Epidermal melanocyte (primary cell): ENCODE results near the gene OSBPL7.
A peak's percentile ranks its signal among the peaks of the same experiment; 100 is the strongest.

Experiments used
- DNase-seq: peaks from one replicate; pipeline ENCODE4 v3.0.0; 2011; ENCODE audit warnings: low spot score; ENCODE audit not compliant: insufficient read length

Gene OSBPL7

DNA sequence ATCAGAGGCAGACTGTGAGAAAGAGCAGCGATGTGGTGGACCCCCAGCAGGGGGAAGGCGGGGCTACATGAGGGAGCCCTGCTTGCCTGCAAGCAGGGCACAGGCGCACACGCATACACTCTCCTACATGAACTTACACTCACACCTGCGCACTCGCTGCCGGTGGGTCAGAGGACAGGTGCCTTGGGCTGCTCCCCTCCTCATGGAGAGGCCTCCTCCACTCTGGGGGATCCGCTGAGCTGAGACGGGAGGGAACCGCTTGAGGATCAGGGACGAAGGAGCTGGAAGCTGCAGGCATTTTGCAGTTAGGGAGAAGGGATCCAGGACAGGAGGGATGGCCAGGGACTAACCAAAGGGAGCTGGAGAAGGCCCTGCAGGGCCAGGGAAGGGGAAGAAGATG, 14.2 kb downstream of the OSBPL7 start:
- DNase-seq = no peak

DNA sequence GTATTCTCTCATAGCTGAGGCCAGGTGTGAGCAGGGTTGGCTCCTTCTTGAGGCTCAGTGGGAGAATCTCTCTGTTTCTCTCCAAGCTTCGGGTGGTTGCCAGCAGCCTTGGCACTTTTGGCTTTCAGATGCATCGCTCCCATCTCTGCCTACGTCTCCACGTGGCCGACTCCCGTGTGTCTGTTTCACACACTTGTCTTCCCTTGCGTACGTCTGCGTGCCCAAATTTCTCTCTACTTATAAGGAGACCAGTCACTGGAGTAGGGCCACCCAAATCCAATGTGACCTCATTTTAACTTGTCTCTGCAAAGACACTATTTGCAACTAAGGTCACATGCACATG, 14.7 kb downstream of the OSBPL7 start:
- DNase-seq = no peak

DNA sequence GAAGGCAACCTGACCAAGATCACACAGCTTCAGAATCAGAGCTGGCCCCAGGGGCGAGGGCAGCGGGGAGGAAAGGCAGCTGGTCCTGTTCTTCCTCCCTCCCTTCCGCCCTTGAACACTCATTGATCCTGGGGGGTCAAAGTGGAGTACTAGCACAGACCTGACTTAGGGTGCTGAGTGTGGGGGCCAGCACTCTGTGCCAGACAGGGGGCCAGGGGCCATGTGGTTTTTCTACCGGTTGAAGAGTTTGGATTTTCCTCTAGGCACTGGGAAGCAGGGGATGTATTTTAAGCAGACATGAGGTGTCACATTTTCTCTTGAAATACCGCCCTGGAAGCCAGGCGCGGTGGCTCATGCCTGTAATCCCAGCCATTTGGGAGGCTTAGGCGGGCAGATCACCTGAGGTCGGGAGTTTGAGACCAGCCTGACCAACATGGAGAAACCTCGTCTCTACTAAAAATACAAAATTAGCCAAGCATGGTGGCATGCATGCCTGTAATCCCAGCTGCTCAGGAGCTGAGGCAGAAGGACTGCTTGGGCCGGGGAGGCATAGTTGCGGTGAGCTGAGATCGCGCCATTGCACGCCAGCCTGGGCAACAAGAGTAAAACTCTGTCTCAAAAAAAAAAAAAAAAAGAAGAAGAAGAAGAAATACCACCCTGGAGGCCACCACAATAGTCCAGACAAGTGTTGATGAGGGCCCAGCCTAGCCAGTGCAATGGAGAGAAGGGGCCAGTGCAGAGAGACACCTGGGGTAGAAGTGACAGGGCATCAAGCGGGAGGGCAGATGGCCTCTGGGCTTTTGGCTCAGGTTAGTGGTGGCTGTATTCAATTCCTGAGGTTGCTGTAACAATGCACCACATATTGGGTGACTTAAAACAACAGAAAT, 15.3 kb downstream of the OSBPL7 start:
- no peak for DNase-seq

DNA sequence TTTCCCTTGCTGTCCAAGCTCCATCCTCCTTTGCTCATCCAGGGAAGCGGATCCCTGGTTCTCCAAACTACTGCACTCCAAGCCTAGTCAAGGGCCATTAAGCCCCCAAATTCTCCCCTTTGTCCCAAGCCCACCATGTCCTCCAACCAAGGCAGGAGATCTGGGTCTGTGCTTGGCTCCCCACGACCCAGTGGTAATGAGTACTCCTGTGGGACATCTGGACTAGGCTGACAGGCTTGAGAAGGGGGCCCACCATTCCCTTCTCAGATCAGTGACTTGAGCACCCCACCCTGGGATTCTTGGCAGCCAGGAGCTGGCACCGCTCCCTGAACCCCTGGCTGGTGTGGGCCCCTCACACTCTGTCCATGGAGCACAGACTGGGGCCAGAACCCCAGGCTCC, 17.1 kb downstream of the OSBPL7 start:
- no peak for DNase-seq

DNA sequence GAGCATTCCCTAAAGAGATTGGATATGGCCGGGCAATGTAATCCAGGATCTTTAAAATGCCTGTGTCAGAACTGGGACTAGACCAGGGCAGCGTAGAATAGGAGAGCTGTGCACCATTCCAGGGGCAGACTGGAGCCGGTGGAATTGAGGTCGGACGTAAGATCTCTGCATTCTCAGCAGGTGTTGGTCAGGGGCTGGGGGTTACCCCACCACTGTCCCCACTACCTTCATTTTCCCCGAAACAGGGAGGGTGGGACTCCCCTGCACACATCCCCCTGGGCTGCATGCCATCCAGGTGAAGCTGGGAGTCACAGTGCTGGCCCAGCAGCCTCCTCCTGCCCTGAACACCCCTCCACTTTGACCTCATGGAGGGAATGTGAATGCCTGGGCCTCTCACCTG, 17.8 kb downstream of the OSBPL7 start:
- no peak for DNase-seq

DNA sequence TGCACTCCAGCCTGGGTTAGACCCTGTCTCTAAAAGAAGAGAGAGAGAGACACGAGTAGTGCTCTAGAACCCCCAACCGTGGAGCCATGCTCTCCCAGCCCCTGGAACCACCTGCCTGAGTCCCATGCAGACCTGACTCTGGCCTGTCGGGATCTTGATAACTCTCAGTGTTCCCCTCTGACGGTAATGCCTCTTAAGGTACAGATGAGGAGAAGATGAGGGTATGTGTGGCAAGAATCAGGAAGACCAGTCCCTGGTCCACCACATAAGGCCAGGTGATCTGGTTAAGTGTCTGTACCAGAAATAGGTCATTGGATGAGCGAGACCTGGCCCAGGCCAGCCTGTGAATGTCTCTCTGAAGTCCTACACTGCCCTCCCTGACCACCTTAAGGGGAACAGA, 18.4 kb downstream of the OSBPL7 start:
- no peak for DNase-seq

DNA sequence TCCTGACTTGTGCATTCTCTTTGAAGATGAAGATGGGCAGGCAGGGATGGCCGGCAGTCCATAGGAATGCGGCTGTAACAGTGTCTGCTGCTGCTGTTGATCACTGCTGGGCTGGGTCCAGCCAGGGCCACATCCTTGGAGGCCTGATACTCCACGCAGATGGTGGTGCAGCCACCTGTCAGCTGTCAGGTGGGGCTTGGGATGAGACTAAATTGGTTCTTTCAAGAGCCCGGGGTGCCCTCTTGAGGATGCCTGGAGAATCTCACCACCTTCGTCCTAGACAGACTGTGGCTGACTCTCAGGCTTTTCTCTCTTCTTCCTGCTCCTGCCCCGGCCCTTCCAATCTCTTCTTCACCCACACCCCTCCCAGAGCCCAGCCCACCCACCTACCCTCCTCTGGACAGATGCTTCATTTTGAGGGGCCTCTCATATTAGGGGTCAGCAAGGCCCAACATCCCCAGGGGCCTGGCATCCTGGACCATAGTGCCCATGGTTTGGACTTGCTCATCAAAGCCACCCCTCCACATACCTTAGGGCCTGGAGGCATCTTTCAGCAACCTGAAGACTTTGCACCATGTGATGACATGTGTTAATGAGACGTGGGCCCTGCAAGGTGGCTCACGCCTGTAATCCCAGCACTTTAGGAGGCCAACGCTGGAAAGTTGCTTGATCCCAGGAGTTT, 19.1 kb downstream of the OSBPL7 start:
- DNase-seq = no peak

DNA sequence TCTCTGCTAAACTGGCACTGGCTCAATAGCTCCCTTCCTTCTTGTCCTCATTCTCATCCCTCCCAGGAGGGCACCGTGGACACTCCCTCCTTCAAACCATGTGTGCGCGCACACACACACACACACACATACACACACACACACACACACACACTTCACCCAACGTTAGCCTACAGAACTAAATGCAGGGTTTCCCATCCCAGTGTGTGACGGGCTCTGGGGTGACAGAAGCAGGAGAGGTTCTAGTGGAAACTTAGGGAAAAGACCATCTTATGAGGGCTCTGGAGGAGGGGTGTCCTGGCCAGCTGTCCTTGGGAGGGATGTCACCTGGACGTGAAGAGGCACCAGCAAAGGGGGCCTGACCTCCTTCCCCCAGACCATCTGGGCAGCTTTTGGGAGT, 19.7 kb downstream of the OSBPL7 start:
- no peak for DNase-seq

DNA sequence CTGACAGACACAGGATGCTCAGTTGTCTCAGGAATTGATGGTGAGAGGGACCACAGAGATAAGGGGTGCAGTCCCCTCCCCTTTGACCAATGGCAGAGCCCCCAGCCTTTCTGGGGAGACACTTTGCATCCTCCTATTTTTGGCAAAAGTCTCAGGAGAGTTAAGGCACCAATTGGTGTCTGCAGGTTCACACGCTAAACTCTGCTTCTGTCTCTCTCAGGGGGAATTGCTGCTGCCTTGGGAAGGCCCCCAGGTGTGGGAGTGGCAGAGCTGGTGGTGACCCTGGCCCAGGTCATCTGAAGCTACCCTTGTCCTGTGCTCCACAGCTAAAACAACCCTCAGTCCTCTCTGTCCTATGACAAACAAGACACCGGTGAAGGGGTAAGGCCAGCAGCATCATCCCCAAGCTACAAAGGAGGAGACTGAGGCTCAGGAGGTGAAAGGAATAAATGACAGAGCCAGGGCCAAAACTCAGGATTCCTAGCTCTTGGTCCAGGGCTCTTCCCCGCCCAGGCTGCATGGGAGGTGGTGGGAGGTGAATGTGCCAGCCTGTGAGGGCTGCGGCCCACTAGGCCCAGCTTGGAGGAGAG, 20.3 kb downstream of the OSBPL7 start:
- no peak for DNase-seq

DNA sequence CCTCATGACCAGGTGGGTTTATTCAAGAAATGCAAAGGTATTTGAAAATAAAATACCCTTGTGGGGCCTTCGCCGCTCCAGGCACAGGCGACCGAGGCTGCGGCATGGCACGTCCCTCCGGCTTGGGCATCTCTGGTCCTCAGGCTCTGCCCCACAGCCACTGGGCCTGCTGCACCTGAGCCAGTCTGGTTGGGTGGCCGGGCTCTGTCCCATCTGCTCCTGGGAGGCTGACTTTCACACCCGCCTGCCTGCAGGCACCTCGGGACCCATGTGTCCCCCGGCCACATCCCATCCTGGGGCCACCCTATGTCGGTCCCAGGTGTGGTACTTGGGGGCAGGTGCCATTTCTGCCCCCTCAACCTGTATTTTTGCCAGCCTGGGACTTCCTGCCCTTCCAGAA, 20.9 kb downstream of the OSBPL7 start:
- no peak for DNase-seq

DNA sequence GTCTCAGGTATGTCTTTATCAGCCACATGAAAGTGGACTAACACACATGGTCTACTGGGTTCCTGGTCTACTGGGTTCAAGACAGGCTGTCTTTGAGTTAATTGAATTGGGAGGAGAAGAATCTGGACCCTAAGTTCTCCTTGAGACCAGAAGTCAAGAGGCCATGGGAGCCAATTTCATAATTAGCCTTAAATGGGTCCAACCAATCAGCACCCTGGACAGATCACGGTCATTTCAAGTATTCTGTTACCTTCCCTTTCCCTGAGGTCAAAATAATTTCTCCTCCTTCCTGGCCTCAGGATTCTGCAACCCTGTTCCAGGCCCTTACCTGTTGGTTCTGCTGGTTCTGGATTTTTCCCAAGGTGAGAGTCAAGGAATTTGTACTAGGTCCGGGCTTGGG, 23.8 kb downstream of the OSBPL7 start:
- no peak for DNase-seq

DNA sequence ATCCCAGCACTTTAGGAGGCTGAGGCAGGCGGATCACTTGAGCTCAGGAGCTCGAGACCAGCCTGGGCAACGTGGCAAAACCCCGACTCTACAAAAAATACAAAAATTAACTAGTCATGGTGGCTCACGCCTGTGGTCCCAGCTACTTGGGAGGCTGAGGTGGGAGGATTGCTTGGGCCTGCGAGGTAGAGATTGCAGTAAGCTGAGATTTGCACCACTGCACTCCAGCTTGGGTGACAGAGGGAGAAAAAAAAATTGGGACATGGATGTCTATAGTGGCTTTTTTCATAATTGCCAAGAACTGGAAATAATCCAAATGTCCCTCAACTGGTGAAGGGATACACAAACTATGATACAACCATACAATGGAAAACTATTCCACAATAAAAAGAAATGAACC, 28.6 kb downstream of the OSBPL7 start:
- DNase-seq = no peak

DNA sequence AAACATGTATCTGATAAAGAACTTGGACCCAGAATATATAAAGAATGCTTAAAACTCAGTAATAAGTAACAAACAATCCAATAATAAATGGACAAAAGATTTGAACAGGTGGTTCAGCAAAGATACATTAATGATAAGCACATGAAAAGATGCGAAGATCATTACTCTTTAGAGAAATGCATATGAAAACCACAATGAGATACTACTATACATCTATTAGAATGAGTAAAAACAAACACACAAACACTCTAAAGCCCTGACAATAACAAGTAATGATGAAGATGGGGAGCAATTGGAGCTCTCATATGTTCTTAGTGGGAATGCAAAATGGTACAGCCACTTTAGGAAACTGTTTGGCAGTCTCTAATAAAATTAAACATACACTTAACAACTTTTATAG, 29.1 kb downstream of the OSBPL7 start:
- DNase-seq = no peak

DNA sequence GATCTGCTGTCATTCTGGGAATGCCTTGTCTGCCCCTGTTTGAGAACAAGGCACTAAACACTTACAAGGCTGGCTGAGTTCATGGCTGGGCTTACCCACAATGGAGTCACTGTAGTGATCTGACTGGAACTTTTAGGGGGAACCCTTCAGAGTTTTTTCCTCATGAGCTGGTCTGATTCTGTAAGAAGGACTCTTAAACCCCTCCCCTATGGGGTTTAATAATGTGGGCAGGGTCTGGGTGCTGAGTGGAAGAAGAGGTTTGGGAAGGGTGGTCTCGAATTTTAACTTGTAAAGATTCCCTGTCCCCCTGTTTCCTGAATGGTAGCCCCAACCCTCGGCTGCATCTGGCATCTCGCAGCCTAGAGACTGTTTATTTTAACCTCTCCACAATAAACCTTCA, 30.6 kb downstream of the OSBPL7 start:
- DNase-seq = no peak

DNA sequence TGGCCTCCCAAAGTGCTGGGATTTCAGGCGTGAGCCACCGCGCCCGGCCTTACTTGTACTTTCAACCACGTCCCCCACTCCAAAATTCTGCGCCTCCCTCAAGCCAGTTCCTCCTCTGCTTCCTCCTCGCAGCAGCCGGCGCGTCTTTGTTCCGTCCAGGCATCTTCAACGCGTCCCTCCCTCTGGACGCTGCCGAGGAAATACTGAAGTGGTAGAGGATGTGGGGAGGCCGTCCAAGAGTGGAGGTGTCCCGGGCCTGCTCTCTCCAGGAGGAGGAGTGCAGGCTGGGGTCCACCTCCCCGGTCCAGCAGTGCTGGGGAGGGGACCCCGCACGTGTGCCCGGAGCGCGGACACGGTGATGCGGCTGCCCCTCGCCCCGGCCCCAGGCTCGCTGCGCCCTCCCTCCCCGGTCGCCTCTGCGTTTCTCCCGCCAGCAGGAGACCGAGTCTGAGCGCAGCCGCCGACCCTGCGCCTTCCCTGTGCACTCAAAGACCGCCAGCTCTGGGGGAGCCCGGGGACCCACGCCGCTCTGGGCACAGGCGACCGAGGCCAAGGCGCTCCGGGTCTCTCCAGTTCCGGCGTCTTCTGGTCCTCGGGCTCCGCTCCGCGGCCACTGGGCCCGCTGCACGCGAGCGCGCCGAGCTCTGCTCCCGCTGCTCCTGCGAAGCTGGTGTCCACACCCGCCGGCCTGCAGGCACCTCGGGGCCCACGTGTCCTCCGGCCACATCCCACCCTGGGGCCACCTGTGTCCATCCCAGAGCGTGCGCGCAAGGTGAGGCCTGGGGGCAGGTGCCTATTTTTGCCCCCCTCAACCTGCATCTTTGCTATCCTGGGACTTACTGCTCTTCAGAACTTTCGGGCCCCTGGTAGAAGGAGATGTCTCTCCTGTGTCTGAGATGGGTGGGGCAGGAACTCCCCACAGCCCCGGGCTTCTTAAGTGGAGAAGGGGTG, 31.7 kb downstream of the OSBPL7 start:
- DNase-seq = peak; percentile 42

DNA sequence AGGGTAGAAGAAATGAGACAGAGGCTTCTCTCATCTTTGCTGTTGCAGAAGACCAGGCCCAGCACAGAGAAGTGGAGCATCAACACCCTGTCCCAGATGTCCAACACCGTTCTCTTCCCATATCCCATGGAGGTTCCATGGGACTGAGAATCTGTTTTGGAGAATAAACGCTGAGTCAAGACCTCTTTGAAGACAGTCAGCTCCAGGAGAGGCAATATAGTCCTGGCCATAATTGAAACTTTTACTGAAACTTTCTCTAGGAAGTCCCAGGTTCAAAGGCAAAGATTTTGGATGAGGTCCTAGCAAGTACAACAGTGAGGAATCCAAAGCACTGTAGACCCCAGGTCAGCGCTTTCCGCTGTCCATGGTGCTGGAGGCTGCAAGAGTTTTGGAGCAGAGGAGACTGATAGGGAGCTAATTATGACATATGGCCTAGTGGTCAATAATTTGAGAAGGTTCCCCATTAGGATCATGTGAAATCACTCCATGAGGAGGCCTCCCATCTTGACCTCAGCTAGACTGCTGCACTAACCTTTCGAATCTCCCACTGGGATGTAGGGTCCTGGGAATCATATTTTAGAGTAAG, 36.0 kb downstream of the OSBPL7 start:
- DNase-seq = no peak

DNA sequence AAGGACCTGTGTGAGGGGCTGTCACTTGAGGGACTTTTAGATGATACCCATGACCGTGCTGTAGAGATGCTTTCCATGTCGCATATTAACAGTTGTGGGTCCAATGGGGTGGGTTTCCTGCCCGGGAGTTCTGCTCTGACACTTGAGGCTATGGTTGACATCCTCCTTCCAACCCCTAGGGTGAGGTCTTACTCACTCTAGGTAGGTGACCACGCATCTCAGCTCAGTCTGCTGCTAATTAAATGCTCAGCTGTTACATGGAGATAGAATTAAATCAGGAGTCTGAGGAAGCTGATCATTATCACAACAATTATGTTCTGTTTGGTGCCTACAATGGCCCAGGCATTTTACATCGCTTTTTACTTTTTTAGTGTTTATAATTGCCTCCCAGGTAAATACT, 40.2 kb downstream of the OSBPL7 start:
- DNase-seq = no peak

DNA sequence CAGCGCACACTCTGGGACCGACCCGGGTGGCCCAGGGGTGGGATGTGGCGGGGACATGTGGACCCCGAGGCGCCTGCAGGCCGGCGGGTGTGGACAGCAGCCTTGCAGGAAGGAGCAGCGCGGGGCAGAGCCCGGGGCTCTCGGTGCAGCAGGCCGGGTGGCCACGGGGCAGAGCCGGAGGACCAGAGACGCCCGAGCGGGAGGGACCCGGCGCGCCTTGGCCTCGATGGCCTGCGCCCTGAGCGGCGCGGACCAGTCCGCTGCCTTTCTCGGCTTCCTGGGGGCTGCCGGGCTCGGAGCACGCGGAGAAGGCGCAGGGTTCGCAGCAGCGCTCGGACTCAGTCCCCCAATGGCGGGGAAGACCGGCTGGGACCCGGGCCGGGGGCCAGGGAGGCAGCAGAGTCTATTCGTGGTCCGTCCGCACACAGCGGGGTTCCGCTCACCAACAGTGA, 43.4 kb downstream of the OSBPL7 start:
- no peak for DNase-seq

DNA sequence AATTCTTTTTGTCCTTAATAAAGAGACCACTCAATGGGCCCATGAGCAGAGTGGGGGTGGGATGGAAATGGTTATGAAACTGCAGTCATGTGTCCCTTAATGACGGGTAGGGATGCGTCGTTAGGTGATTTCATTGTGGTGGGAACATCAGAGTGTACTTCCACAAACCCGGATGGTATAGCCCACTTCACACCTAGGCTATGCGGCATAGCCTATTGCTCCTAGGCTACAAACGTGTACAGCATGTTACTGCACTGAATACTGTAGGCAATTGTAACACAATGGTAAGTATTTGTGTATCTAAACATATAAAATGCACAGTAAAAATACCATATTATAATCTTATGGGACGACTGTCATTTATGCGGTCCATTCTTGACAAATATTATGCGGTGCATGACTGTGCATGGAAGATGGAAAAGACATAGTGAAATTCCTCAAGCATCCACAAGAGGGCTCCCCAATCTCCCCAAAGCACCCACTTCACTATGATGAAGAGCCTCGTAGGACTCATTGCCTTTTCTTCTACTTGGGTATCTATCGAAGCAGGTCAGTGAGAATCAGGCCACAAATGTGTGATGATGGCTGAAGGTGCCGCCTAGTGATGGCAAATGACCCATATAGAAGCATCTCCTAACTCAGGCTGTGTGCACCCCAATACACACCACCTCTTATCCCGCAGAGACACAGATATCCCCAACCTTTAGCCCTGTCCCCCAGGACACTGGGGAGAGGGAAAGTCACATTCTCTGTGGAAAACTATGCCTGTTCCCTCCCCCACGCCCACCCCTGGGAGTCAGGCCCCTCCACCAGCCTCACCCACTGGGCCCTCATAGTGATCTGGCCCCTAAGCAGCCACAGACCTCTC, 45.0 kb downstream of the OSBPL7 start:
- DNase-seq = peak; percentile 55

DNA sequence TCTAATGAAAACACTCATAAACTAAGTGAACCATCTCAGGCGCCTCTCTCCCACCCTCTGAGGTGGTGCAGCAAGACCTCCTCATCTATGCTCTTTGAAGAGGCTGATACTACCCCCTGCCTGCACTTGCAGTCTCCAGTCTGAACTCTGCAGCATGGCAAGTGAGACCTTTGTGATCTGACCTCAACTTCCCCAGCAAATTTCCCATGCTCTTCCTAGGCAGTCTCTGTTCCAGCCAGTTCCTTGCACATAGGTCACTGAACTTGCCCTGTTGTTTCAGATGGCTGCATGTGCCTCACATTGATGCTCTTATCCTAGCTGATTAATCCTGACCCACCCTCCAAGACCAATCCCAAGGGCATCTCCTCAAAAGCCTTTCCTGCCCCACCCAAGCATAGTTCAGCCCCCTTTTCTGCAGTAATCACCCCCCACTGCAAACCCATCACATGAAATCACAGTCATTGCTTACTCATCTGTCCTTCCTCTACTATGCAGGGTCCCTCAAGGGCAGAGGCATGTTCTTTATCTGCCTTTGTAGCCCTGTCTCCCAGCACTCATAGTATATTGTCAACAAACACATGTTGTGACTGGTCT, 46.5 kb downstream of the OSBPL7 start:
- no peak for DNase-seq
